ENCODE results near the gene NRF1. TPM values are rescaled to one million over a fixed set of nuclear protein-coding genes. Genes with fewer than 3 reads are reported as not detected.

Gene NRF1
- total and polyA plus RNA-seq, 4 donors = 6.9 to 33.3 (median 14.8) TPM

GRCh38 chr7:129714514-129715063, 103.1 kb downstream of the NRF1 start:
- peaks cover 17 to 40% (median 36%) of the 10 kb centered on the region in 4 donors for H3K36me3 ChIP-seq (ENCODE audit: control insufficient read depth in 4 of 4, insufficient read depth in 4 of 4, low read length in 4 of 4)
- H3K4me3 ChIP-seq = no peak overlapping the region
- no peak overlapping the region for H3K9ac ChIP-seq (ENCODE audit: insufficient read depth in 1 of 2, low read length in 2 of 2)
- H3K9me3 ChIP-seq (ENCODE audit: control insufficient read depth in 4 of 4, insufficient read depth in 3 of 4, low read length in 3 of 4) = no peaks in the 10 kb centered on the region
- ATAC-seq (ENCODE audit: insufficient read depth, low FRiP score) = no peak
- TF ChIP-seq CTCF (IDR thresholded peaks at IDR 0.05; ENCODE audit: control extremely low read depth, extremely low read depth) = no peak
- H3K4me1 ChIP-seq (ENCODE audit: control insufficient read depth in 5 of 5, insufficient read depth in 5 of 5, low read length in 5 of 5) = no peaks in the 10 kb centered on the region
- WGBS, 2 donors = 78 to 100% methylated on average over 1 of the region's 1 CpG
- H3K27me3 ChIP-seq (ENCODE audit: control insufficient read depth in 3 of 3, insufficient read depth in 3 of 3, low read length in 2 of 3) = no peaks in the 10 kb centered on the region
- no peak overlapping the region for H3K27ac ChIP-seq (ENCODE audit: low read depth in 1 of 2, low read length in 1 of 2)
- no peak for DNase-seq

GRCh38 chr7:129719980-129720732, 108.6 kb downstream of the NRF1 start:
- ATAC-seq (ENCODE audit: insufficient read depth, low FRiP score) (no peak), DNase-seq (no peak)
- peaks cover 23 to 35% (median 27%) of the 10 kb centered on the region in 4 donors for H3K36me3 ChIP-seq (ENCODE audit: control insufficient read depth in 4 of 4, insufficient read depth in 4 of 4, low read length in 4 of 4)
- no peaks in the 10 kb centered on the region for H3K4me1 ChIP-seq (ENCODE audit: control insufficient read depth in 5 of 5, insufficient read depth in 5 of 5, low read length in 5 of 5)
- no peaks in the 10 kb centered on the region for H3K27me3 ChIP-seq (ENCODE audit: control insufficient read depth in 3 of 3, insufficient read depth in 3 of 3, low read length in 2 of 3)
- no peak overlapping the region for H3K27ac ChIP-seq (ENCODE audit: low read depth in 1 of 2, low read length in 1 of 2)
- TF ChIP-seq CTCF (IDR thresholded peaks at IDR 0.05; ENCODE audit: control extremely low read depth, extremely low read depth) = no peak
- no peak overlapping the region for H3K4me3 ChIP-seq
- WGBS, 2 donors = 54 to 85% methylated on average over 6 of the region's 6 CpGs
- H3K9ac ChIP-seq (ENCODE audit: insufficient read depth in 1 of 2, low read length in 2 of 2) = no peak overlapping the region
- no peaks in the 10 kb centered on the region for H3K9me3 ChIP-seq (ENCODE audit: control insufficient read depth in 4 of 4, insufficient read depth in 3 of 4, low read length in 3 of 4)

DNA sequence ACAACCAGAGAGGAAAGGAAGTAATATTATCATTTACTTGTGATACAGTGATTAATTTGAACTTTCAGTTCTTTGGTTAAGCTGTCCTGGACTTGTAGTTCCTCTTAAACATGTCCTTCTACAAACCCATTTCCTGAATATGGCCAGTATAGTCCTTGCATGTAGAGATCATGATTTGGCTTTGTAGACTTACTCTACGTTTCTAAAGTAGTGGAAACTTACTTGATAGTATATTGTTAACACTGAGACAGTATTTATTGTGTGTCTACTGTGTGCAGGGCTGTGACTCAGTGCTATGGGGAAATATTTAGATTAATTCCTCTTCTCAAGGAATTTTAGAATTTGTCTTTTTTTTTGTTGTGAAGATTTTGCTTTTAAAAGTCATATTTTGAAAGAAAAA, 109.5 kb downstream of the NRF1 start:
- H3K9ac ChIP-seq (ENCODE audit: insufficient read depth in 1 of 2, low read length in 2 of 2) = no peak overlapping the region
- no peaks in the 10 kb centered on the region for H3K9me3 ChIP-seq (ENCODE audit: control insufficient read depth in 4 of 4, insufficient read depth in 3 of 4, low read length in 3 of 4)
- H3K36me3 ChIP-seq (ENCODE audit: control insufficient read depth in 4 of 4, insufficient read depth in 4 of 4, low read length in 4 of 4) = peaks cover 23 to 35% (median 27%) of the 10 kb centered on the region in 4 donors
- TF ChIP-seq CTCF (IDR thresholded peaks at IDR 0.05; ENCODE audit: control extremely low read depth, extremely low read depth) = no peak
- WGBS, 2 donors = 37 to 57% methylated on average over 1 of the region's 1 CpG
- no peak overlapping the region for H3K4me3 ChIP-seq
- DNase-seq = no peak
- no peak for ATAC-seq (ENCODE audit: insufficient read depth, low FRiP score)
- no peak overlapping the region for H3K27ac ChIP-seq (ENCODE audit: low read depth in 1 of 2, low read length in 1 of 2)
- no peaks in the 10 kb centered on the region for H3K27me3 ChIP-seq (ENCODE audit: control insufficient read depth in 3 of 3, insufficient read depth in 3 of 3, low read length in 2 of 3)
- H3K4me1 ChIP-seq (ENCODE audit: control insufficient read depth in 5 of 5, insufficient read depth in 5 of 5, low read length in 5 of 5) = no peaks in the 10 kb centered on the region

All from lung (tissue), 12 donors.